Hepatocyte (in vitro differentiated cells): Measurements from ENCODE around the gene ZDHHC4.

Source experiments
- EZH2 ChIP-seq: fragments of 200-600 bp; sonication (generic); IDR thresholded peaks from 2 replicates; pipeline ENCODE4 v1.6.1; 2016; ENCODE audit warnings: antibody characterized with exemption, mild to moderate bottlenecking, borderline replicate concordance
- TF ChIP-seq, protein P1 (sequence below): fragments of 200-600 bp; sonication (generic); IDR thresholded peaks from 2 replicates; pipeline ENCODE4 v1.5.1; 2016; ENCODE audit warnings: antibody characterized with exemption, mild to moderate bottlenecking; ENCODE audit not compliant: poor library complexity

- no peak for TF ChIP-seq EZH2
- TF ChIP-seq, protein P1, sequence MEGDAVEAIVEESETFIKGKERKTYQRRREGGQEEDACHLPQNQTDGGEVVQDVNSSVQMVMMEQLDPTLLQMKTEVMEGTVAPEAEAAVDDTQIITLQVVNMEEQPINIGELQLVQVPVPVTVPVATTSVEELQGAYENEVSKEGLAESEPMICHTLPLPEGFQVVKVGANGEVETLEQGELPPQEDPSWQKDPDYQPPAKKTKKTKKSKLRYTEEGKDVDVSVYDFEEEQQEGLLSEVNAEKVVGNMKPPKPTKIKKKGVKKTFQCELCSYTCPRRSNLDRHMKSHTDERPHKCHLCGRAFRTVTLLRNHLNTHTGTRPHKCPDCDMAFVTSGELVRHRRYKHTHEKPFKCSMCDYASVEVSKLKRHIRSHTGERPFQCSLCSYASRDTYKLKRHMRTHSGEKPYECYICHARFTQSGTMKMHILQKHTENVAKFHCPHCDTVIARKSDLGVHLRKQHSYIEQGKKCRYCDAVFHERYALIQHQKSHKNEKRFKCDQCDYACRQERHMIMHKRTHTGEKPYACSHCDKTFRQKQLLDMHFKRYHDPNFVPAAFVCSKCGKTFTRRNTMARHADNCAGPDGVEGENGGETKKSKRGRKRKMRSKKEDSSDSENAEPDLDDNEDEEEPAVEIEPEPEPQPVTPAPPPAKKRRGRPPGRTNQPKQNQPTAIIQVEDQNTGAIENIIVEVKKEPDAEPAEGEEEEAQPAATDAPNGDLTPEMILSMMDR: no peak
Measured at GRCh38 chr7:6622134-6622710, 45.0 kb downstream of the ZDHHC4 start.
